BLaER1 (cell line): Measurements from ENCODE around the gene NEU4.
"Not testable (repeated sequence)": the region's sequence is repeated elsewhere in the genome, so short reads cannot be mapped to it uniquely, and the experiment has no call there.

Experiments used
- H3K27ac ChIP-seq: shearing (Covaris generic); formaldehyde crosslinking; 2 replicates; pipeline ENCODE4 v1.8.1; 2022
- H3K27me3 ChIP-seq: shearing (Covaris generic); formaldehyde crosslinking; 2 replicates; pipeline ENCODE4 v1.8.1; 2022
- H3K36me3 ChIP-seq: shearing (Covaris generic); formaldehyde crosslinking; 2 replicates; pipeline ENCODE4 v1.8.1; 2022
- H3K4me1 ChIP-seq: shearing (Covaris generic); formaldehyde crosslinking; 2 replicates; pipeline ENCODE4 v1.8.1; 2022
- H3K4me2 ChIP-seq: shearing (Covaris generic); formaldehyde crosslinking; 2 replicates; pipeline ENCODE4 v1.8.1; 2022
- H3K4me3 ChIP-seq: shearing (Covaris generic); formaldehyde crosslinking; 2 replicates; pipeline ENCODE4 v1.8.1; 2022
- H3K9ac ChIP-seq: shearing (Covaris generic); formaldehyde crosslinking; 2 replicates; pipeline ENCODE4 v1.8.1; 2022
- H3K9me3 ChIP-seq: shearing (Covaris generic); formaldehyde crosslinking; 2 replicates; pipeline ENCODE4 v1.8.1; 2022
- H4K20me1 ChIP-seq: shearing (Covaris generic); formaldehyde crosslinking; 2 replicates; pipeline ENCODE4 v1.8.1; 2022
- Cebpa-rat ChIP-seq: shearing (Covaris generic); IDR thresholded peaks from 2 replicates; pipeline ENCODE4 v1.8.1; 2022

Gene NEU4

GRCh38 chr2:241820625-241821384 lies 11.8 kb downstream of the NEU4 start:
- H3K4me2 ChIP-seq, result peak overlapping the region; percentile 94
- no peaks in the 10 kb centered on the region for H3K27me3 ChIP-seq
- H3K4me1 ChIP-seq, result peaks cover 73% of the 10 kb centered on the region
- H3K36me3 ChIP-seq, result no peaks in the 10 kb centered on the region
- H3K4me3 ChIP-seq, result peak overlapping the region; percentile 65
- no peaks in the 10 kb centered on the region for H4K20me1 ChIP-seq
- peaks cover 10% of the 10 kb centered on the region for H3K9me3 ChIP-seq
- TF ChIP-seq Cebpa-rat, result no peak
- peak overlapping the region; percentile 69 for H3K9ac ChIP-seq
- peak overlapping the region; percentile 83 for H3K27ac ChIP-seq

- Histone ChIP-seq H3K4me1 (peaks cover 68% of the 10 kb centered on the region), H3K9ac (peak overlapping the region; percentile 69), H3K4me3 (peak overlapping the region; percentile 65), H3K27me3 (no peaks in the 10 kb centered on the region), H3K27ac (peak overlapping the region; percentile 83), H3K9me3 (peaks cover 18% of the 10 kb centered on the region), H3K36me3 (no peaks in the 10 kb centered on the region), H3K4me2 (peak overlapping the region; percentile 94), H4K20me1 (no peaks in the 10 kb centered on the region)
- TF ChIP-seq Cebpa-rat, result no peak
Observed at GRCh38 chr2:241821460-241822263, 12.7 kb downstream of the NEU4 start.

- no peak for TF ChIP-seq Cebpa-rat
- peak overlapping the region; percentile 94 for H3K4me2 ChIP-seq
- peaks cover 62% of the 10 kb centered on the region for H3K4me1 ChIP-seq
- H3K9me3 ChIP-seq, result peaks cover 24% of the 10 kb centered on the region
- H3K9ac ChIP-seq, result peak overlapping the region; percentile 69
- H4K20me1 ChIP-seq, result no peaks in the 10 kb centered on the region
- peak overlapping the region; percentile 65 for H3K4me3 ChIP-seq
- no peaks in the 10 kb centered on the region for H3K27me3 ChIP-seq
- peak overlapping the region; percentile 83 for H3K27ac ChIP-seq
- no peaks in the 10 kb centered on the region for H3K36me3 ChIP-seq
Observed at GRCh38 chr2:241822264-241822623, 13.3 kb downstream of the NEU4 start.

GRCh38 chr2:241823531-241824437 lies 14.8 kb downstream of the NEU4 start:
- not testable (repeated sequence) for H3K4me2 ChIP-seq, H3K27ac ChIP-seq, H4K20me1 ChIP-seq, H3K9ac ChIP-seq, H3K4me3 ChIP-seq, H3K36me3 ChIP-seq, H3K27me3 ChIP-seq
- Histone ChIP-seq H3K9me3 (peaks cover 34% of the 10 kb centered on the region), H3K4me1 (peaks cover 46% of the 10 kb centered on the region)

DNA sequence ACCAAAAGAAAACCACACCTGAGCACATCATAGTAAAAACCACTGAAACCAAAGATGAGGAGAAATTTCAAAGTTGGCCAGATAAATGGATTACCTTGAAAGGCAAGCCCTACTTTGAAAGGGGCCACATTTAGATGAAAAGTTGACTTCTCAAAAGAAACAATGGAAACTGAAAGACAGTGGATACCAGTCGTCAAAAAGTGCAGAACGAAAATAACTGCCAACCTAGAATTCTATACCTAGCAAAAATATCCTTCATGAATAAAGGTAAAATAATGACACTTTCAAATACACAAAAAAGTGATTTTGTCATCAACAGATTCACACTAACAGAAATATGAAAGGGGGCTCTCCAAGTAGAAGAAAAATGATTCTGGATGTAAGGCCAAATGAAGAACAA lies 18.4 kb downstream of the NEU4 start:
- no peaks in the 10 kb centered on the region for H3K27me3 ChIP-seq
- H3K4me3 ChIP-seq, result no peak overlapping the region
- no peak overlapping the region for H3K9ac ChIP-seq
- H4K20me1 ChIP-seq, result no peaks in the 10 kb centered on the region
- no peak for TF ChIP-seq Cebpa-rat
- H3K4me1 ChIP-seq, result peaks cover 13% of the 10 kb centered on the region
- H3K36me3 ChIP-seq, result no peaks in the 10 kb centered on the region
- no peak overlapping the region for H3K27ac ChIP-seq
- H3K9me3 ChIP-seq, result peaks cover 34% of the 10 kb centered on the region
- H3K4me2 ChIP-seq, result no peak overlapping the region

GRCh38 chr2:241833101-241833663 lies 24.2 kb downstream of the NEU4 start:
- Histone ChIP-seq H3K4me3 (no peak overlapping the region), H4K20me1 (no peaks in the 10 kb centered on the region), H3K9ac (no peak overlapping the region), H3K27ac (no peak overlapping the region), H3K4me1 (no peaks in the 10 kb centered on the region), H3K9me3 (peaks cover 9% of the 10 kb centered on the region), H3K4me2 (no peak overlapping the region), H3K36me3 (no peaks in the 10 kb centered on the region), H3K27me3 (no peaks in the 10 kb centered on the region)
- no peak for TF ChIP-seq Cebpa-rat

DNA sequence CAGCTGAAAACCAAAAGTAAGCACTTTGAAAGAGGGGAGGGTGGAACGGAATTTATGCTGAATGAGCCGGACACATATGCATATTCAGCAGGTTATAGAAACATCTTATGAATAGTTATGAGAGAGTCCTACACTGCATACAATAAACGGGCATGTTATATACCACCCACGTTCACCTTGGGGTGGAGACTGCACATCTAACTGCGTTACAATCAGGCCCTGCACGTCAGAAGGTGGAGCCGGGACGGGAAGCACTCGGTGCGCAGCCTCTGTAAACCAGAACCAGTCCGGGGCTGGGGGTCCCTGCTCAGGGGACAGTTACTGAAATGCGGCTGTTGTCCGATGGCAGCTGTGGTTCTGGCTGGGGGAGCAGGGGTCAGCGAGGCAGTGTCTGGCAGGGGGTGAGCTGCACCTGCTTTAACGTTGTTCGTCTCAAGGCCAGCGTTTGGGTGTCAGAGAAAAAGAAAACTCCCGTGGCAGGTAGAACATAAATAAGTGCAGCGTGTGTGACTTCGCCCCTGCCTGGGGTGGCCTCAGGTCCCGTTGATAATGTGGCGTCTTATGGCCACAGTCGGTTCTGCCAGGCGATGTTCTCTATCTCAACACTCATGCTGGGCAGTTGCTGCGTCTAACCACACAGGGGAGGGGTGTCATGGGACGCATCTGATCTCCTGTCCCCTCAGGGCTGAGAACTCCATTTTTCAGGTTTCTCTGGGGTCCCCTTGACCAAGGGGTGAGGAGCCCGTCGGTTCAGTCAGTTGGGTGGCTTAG lies 24.9 kb downstream of the NEU4 start:
- H3K27me3 ChIP-seq, H3K9ac ChIP-seq, H3K4me2 ChIP-seq, H3K4me3 ChIP-seq, H4K20me1 ChIP-seq, H3K36me3 ChIP-seq, H3K27ac ChIP-seq, H3K9me3 ChIP-seq, H3K4me1 ChIP-seq: not testable (repeated sequence)

GRCh38 chr2:241834527-241835210 lies 25.7 kb downstream of the NEU4 start:
- Histone ChIP-seq H3K27ac (no peak overlapping the region), H4K20me1 (no peaks in the 10 kb centered on the region), H3K9ac (no peak overlapping the region), H3K9me3 (peaks cover 9% of the 10 kb centered on the region; the same call in 1 of the 2 replicates), H3K4me3 (no peak overlapping the region), H3K4me1 (no peaks in the 10 kb centered on the region), H3K36me3 (no peaks in the 10 kb centered on the region), H3K27me3 (no peaks in the 10 kb centered on the region), H3K4me2 (no peak overlapping the region)
- no peak for TF ChIP-seq Cebpa-rat
